NCI-H524 (cell line): Measurements from ENCODE around the gene DCDC1.
"Not testable (repeated sequence)": the region's sequence is repeated elsewhere in the genome, so short reads cannot be mapped to it uniquely, and the experiment has no call there.

Source experiments
- DNase-seq, 2 experiments: peaks; one replicate each; lab custom pipeline; 2025; lab: John Stamatoyannopoulos, UW

The DCDC1 gene

GRCh38 chr11:31328697-31329096 lies 40.8 kb downstream of the DCDC1 start:
- DNase-seq, result no peak

GRCh38 chr11:31327417-31327816 lies 42.1 kb downstream of the DCDC1 start:
- DNase-seq, result no peak

- no peak for DNase-seq
Measured at GRCh38 chr11:31326470-31327148, 42.9 kb downstream of the DCDC1 start.

- no peak for DNase-seq
Measured at GRCh38 chr11:31325160-31325559, 44.4 kb downstream of the DCDC1 start.

- DNase-seq, result no peak
Measured at GRCh38 chr11:31323145-31323544, 46.4 kb downstream of the DCDC1 start.

- not testable (repeated sequence) for DNase-seq
Measured at GRCh38 chr11:31321494-31321893, 48.0 kb downstream of the DCDC1 start.

- DNase-seq, result peak in 1 of 2 experiments; percentile 36
Measured at GRCh38 chr11:31303644-31304180, 65.8 kb downstream of the DCDC1 start.

GRCh38 chr11:31301549-31302510 lies 67.7 kb downstream of the DCDC1 start:
- no peak for DNase-seq

GRCh38 chr11:31295308-31295707 lies 74.2 kb downstream of the DCDC1 start:
- no peak for DNase-seq

- DNase-seq, result not testable (repeated sequence)
Measured at GRCh38 chr11:31273527-31273926, 96.0 kb downstream of the DCDC1 start.

- DNase-seq, result no peak
Measured at GRCh38 chr11:31267720-31268119, 101.8 kb downstream of the DCDC1 start.

- DNase-seq, result no peak
Measured at GRCh38 chr11:31264834-31265233, 104.7 kb downstream of the DCDC1 start.

GRCh38 chr11:31262761-31263160 lies 106.8 kb downstream of the DCDC1 start:
- no peak for DNase-seq

- DNase-seq, result peak; percentile 35 to 43
Measured at GRCh38 chr11:31259797-31260196, 109.7 kb downstream of the DCDC1 start.

- DNase-seq, result no peak
Measured at GRCh38 chr11:31254415-31254814, 115.1 kb downstream of the DCDC1 start.

- no peak for DNase-seq
Measured at GRCh38 chr11:31248768-31249167, 120.8 kb downstream of the DCDC1 start.

- DNase-seq, result no peak
Measured at GRCh38 chr11:31247321-31247720, 122.2 kb downstream of the DCDC1 start.

- DNase-seq, result no peak
Measured at GRCh38 chr11:31246451-31247165, 122.9 kb downstream of the DCDC1 start.

GRCh38 chr11:31243706-31244105 lies 125.8 kb downstream of the DCDC1 start:
- DNase-seq, result no peak

GRCh38 chr11:31240340-31240904 lies 129.1 kb downstream of the DCDC1 start:
- peak; percentile 2 to 60 for DNase-seq

- DNase-seq, result no peak
Measured at GRCh38 chr11:31237819-31238760, 131.4 kb downstream of the DCDC1 start.
